Measurements from ENCODE around the gene SEC24D.

SEC24D gene

GRCh38 chr4:118839221-118839927 lies 3.4 kb upstream of the SEC24D start:
- no peak for DNase-seq

- DNase-seq = no peak
Observed at GRCh38 chr4:118837121-118837507, 1.2 kb upstream of the SEC24D start.

GRCh38 chr4:118836301-118837120 lies 585 bp upstream of the SEC24D start:
- DNase-seq = peak; percentile 66

- peak; percentile 62 for DNase-seq
Observed at GRCh38 chr4:118834960-118835569, 861 bp downstream of the SEC24D start.

GRCh38 chr4:118834070-118834469 lies 1.9 kb downstream of the SEC24D start:
- DNase-seq = no peak

- no peak for DNase-seq
Observed at GRCh38 chr4:118833192-118833820, 2.6 kb downstream of the SEC24D start.

- no peak for DNase-seq
Observed at GRCh38 chr4:118829107-118829506, 6.8 kb downstream of the SEC24D start.

- DNase-seq = no peak
Observed at GRCh38 chr4:118826723-118827444, 9.0 kb downstream of the SEC24D start.

GRCh38 chr4:118825799-118826198 lies 10.1 kb downstream of the SEC24D start:
- DNase-seq = no peak

- no peak for DNase-seq
Observed at GRCh38 chr4:118824141-118824540, 11.8 kb downstream of the SEC24D start.

GRCh38 chr4:118823471-118823870 lies 12.5 kb downstream of the SEC24D start:
- DNase-seq = no peak

- DNase-seq = no peak
Observed at GRCh38 chr4:118821590-118822293, 14.2 kb downstream of the SEC24D start.

GRCh38 chr4:118817178-118817930 lies 18.6 kb downstream of the SEC24D start:
- DNase-seq = no peak

- no peak for DNase-seq
Observed at GRCh38 chr4:118816538-118817177, 19.3 kb downstream of the SEC24D start.

- no peak for DNase-seq
Observed at GRCh38 chr4:118814891-118815290, 21.0 kb downstream of the SEC24D start.

- no peak for DNase-seq
Observed at GRCh38 chr4:118814058-118814457, 21.9 kb downstream of the SEC24D start.

GRCh38 chr4:118813561-118813960 lies 22.4 kb downstream of the SEC24D start:
- no peak for DNase-seq

- DNase-seq = no peak
Observed at GRCh38 chr4:118811832-118812231, 24.1 kb downstream of the SEC24D start.

- no peak for DNase-seq
Observed at GRCh38 chr4:118810991-118811764, 24.7 kb downstream of the SEC24D start.

- no peak for DNase-seq
Observed at GRCh38 chr4:118807659-118808058, 28.3 kb downstream of the SEC24D start.
